Smooth muscle cell of the coronary artery (primary cell): Measurements from ENCODE around the gene POP4. TPM values are rescaled to one million over a fixed set of nuclear protein-coding genes. Genes with fewer than 3 reads are reported as not detected.

ENCODE experiments used
- total RNA-seq: library from RNA; depleted of rRNA; stranded (reverse); fragments of >200 nt; gene quantifications from 2 replicates; pipeline ENCODE4 v1.2.3, GENCODE V29; 2014; ENCODE audit warnings: low replicate concordance

POP4 gene, protein sequence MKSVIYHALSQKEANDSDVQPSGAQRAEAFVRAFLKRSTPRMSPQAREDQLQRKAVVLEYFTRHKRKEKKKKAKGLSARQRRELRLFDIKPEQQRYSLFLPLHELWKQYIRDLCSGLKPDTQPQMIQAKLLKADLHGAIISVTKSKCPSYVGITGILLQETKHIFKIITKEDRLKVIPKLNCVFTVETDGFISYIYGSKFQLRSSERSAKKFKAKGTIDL
- total RNA-seq, result 69.6 and 81.9 TPM in 2 replicates

DNA sequence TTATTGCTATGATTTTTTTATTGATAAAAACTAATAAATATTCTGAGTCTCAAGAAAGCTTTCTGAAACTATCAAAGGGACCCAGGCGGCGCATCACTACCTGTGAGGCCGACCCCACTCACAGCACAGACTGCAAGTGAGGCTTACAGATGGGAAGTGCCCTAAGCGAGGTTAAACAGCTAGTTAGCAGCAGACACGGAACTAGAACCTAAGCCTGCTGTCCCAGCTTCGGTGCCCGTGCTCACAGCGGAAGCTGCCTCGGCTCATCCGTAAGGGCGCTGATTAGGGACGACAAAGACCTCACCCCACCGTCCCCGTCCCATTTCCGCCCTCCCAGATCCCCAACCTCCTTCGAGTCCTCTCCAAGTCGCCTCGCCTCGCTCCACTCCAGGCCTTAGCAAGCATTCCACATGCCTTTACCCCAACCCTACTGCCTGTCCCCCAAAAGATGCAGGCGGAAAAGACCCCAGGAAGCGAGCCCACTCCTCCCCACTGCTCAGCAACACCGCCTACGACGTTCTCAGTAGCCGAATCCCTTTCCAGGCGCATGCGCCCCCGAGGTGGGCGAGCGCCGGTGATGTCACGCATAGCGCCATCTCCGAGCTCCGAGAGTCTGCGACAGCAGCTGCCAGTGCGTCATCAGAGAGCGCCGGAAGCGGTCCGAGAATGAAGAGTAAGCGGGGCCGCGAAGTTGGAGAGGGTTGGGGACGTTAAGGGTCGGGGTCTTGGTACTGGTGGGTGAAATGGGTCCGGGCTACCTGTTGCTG, at the start of gene POP4:
Gene POP4 (plus strand): TSS at position 631 of the 767 bp plus-strand sequence. CDS start 36 bp downstream, at position 667.

DNA sequence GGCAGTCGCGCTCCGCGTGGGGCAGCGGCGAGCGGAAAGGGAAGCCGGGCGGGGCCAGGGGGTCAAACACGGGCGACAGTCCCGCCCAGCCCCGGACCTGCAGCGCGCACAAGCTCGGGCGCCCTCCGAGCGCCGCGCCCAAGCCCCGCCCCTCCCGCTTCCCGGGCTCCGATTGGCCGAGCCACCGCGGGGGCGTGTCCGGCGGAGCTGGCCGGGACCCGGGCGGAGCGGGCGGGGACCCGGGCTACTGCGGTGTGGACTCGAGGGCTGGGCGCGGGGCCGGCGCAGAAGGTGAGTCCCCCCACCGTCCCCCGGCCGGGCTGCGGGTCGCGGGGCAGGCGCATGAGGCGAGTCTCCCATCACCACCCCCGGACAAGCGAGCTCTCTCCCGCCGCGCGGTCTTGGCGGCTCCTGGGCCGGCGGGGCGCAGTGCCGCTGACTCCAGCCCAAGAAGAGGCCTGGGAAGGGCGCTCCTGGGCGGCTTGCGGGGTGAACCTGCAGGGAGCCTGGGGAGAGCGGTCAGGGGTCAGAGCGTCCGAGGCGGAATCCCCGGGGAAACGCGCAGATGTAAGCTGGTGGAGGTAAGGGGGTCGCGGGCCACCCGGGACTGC, 59.2 kb downstream of the POP4 start, which contains the start of gene PLEKHF1:
Gene PLEKHF1 (plus strand): TSS at position 247 of the 611 bp plus-strand sequence. CDS start 8,379 bp downstream, outside the sequence.

Other genes starting within 250 kb of the POP4 start
- not detected in 2 replicates for gene VSTM2B, start 80.3 kb upstream of the POP4 start, total RNA-seq
- gene PLEKHF1, start 59.2 kb downstream of the POP4 start, total RNA-seq, result 9.5 and 52.7 TPM in 2 replicates
- gene C19orf12, start 109.0 kb downstream of the POP4 start, total RNA-seq, result 11.3 and 18.0 TPM in 2 replicates
- 4.0 and 5.9 TPM in 2 replicates for gene CCNE1, start 205.7 kb downstream of the POP4 start, total RNA-seq